Fibroblast of lung (primary cell): ENCODE results near the gene LPCAT1. TPM values are rescaled to one million over a fixed set of nuclear protein-coding genes. Genes with fewer than 3 reads are reported as not detected.

Experiments
- DNase-seq, 2 donors: peaks; one replicate each; pipeline versions ENCODE4 v3.0.0 to v3.0.0-alpha.2; 2010; ENCODE audit warnings: low read depth in 2 of 2
- H2AFZ ChIP-seq: 2 replicates; pipeline ENCODE4 v1.5.1; 2012; ENCODE audit warnings: low read length, control low read depth, inconsistent platforms
- H3K27ac ChIP-seq: 2 replicates; pipeline ENCODE4 v1.5.1; 2011; ENCODE audit warnings: low read length, control low read depth; ENCODE audit not compliant: insufficient read depth
- H3K27me3 ChIP-seq: 2 replicates; pipeline ENCODE4 v1.5.1; 2011; ENCODE audit warnings: mild to moderate bottlenecking, low read length; ENCODE audit not compliant: control insufficient read depth, insufficient read depth
- H3K36me3 ChIP-seq: 2 replicates; pipeline ENCODE4 v1.5.1; 2011; ENCODE audit warnings: low read length; ENCODE audit not compliant: control insufficient read depth, insufficient read depth
- H3K4me1 ChIP-seq: 2 replicates; pipeline ENCODE4 v1.5.1; 2011; ENCODE audit warnings: low read length; ENCODE audit not compliant: control insufficient read depth, insufficient read depth; ENCODE audit errors: extremely low read depth
- H3K4me2 ChIP-seq: 2 replicates; pipeline ENCODE4 v1.5.1; 2011; ENCODE audit warnings: low read length, control low read depth; ENCODE audit not compliant: insufficient read depth; ENCODE audit errors: extremely low read depth
- H3K4me3 ChIP-seq, 4 experiments: fragments of 200-600 bp in 1 of 4; sonication (generic) in 1 of 4; replicated peaks in 1 of 4; 2 replicates each; pipeline ENCODE4 v1.5.1; 2011 to 2016; ENCODE audit warnings: low read length in 4 of 4, low read depth in 3 of 4, mild to moderate bottlenecking in 3 of 4, control low read depth in 2 of 4, inconsistent platforms in 1 of 4, mixed read lengths in 1 of 4; ENCODE audit not compliant: insufficient read depth in 1 of 4; ENCODE audit errors: control extremely low read depth in 1 of 4
- H3K79me2 ChIP-seq: 2 replicates; pipeline ENCODE4 v1.5.1; 2012; ENCODE audit warnings: mild to moderate bottlenecking, low read length, inconsistent platforms; ENCODE audit not compliant: control insufficient read depth, insufficient read depth
- H3K9ac ChIP-seq: 2 replicates; pipeline ENCODE4 v1.5.1; 2011; ENCODE audit warnings: mild to moderate bottlenecking, low read length, control low read depth; ENCODE audit not compliant: insufficient read depth
- H3K9me3 ChIP-seq: 2 replicates; pipeline ENCODE4 v1.5.1; 2012; ENCODE audit warnings: low read depth, low read length; ENCODE audit not compliant: control insufficient read depth, insufficient read depth
- H4K20me1 ChIP-seq: 2 replicates; pipeline ENCODE4 v1.5.1; 2011; ENCODE audit warnings: low read length; ENCODE audit not compliant: control insufficient read depth, insufficient read depth; ENCODE audit errors: extremely low read depth
- CTCF ChIP-seq, 2 donors: IDR thresholded peaks in 1 of 2; conservative IDR thresholded peaks in 1 of 2; 1 replicate in 1 of 2; 2 replicates in 1 of 2; pipeline ENCODE4 v1.5.1; 2011 to 2012; ENCODE audit warnings: low read length in 2 of 2, control low read depth in 1 of 2, inconsistent platforms in 1 of 2, low read depth in 1 of 2, mild to moderate bottlenecking in 1 of 2
- EZH2 ChIP-seq: IDR thresholded peaks from 2 replicates; pipeline ENCODE4 v1.5.1; 2012; ENCODE audit warnings: low read length, control low read depth, mild to moderate bottlenecking; ENCODE audit errors: missing control alignments
- polyA plus RNA-seq, 2 donors: library from polyadenylated mRNA; depleted of rRNA in 1 of 2; stranded (reverse) in 1 of 2; unstranded in 1 of 2; fragments of >200 nt; gene quantifications; 2 replicates each; pipeline ENCODE4 v1.2.1, GENCODE V29; 2011 to 2012; ENCODE audit warnings: missing spikeins in 1 of 2
- total RNA-seq: library from RNA; depleted of rRNA; stranded (reverse); fragments of >200 nt; gene quantifications from 2 replicates; pipeline ENCODE4 v1.2.1, GENCODE V29; 2014

Gene LPCAT1
- total and polyA plus RNA-seq, 2 donors (not counting 1 experiment from before 2014, with no cell fraction given): 50.8 to 65.2 TPM

GRCh38 chr5:1524799-1525623, 1.3 kb upstream of the LPCAT1 start:
- Histone ChIP-seq H3K27me3 (peaks cover 2% of the 10 kb centered on the region), H3K9ac (no peak overlapping the region), H3K4me3 (no peak overlapping the region), H2AFZ (no peak overlapping the region), H4K20me1 (peaks cover 4% of the 10 kb centered on the region), H3K9me3 (no peaks in the 10 kb centered on the region), H3K27ac (no peak overlapping the region), H3K4me2 (no peak overlapping the region), H3K79me2 (peaks cover 30% of the 10 kb centered on the region), H3K36me3 (peaks cover 4% of the 10 kb centered on the region), H3K4me1 (peaks cover 10% of the 10 kb centered on the region)
- no peak for TF ChIP-seq EZH2
- no peak for TF ChIP-seq CTCF (conservative IDR thresholded peaks at IDR 0.05 in 1 of 2, IDR thresholded peaks at IDR 0.05 in 1 of 2; ENCODE audit: low read depth in 1 of 2, low read length in 2 of 2)
- no peak for DNase-seq

- H3K27me3 ChIP-seq: no peaks in the 10 kb centered on the region
- peaks cover 35% of the 10 kb centered on the region for H3K79me2 ChIP-seq
- H4K20me1 ChIP-seq: peaks cover 4% of the 10 kb centered on the region
- peak overlapping the region; percentile 82 for H3K9ac ChIP-seq
- H3K27ac ChIP-seq: peak overlapping the region; percentile 78
- H3K4me1 ChIP-seq: peaks cover 10% of the 10 kb centered on the region
- H2AFZ ChIP-seq: peak overlapping the region; percentile 2
- peak overlapping the region in 2 of 4 experiments; percentile 9 to 61 for H3K4me3 ChIP-seq
- DNase-seq: no peak
- H3K4me2 ChIP-seq: peak overlapping the region; percentile 28
- peaks cover 7% of the 10 kb centered on the region for H3K36me3 ChIP-seq
- TF ChIP-seq CTCF (conservative IDR thresholded peaks at IDR 0.05 in 1 of 2, IDR thresholded peaks at IDR 0.05 in 1 of 2; ENCODE audit: low read depth in 1 of 2, low read length in 2 of 2) (no peak), EZH2 (no peak)
- no peaks in the 10 kb centered on the region for H3K9me3 ChIP-seq
Measured at GRCh38 chr5:1524481-1524798, 680 bp upstream of the LPCAT1 start.

- DNase-seq: no peak
- H3K4me3 ChIP-seq: peak overlapping the region; percentile 16 to 86 (median 78)
- peaks cover 4% of the 10 kb centered on the region for H4K20me1 ChIP-seq
- H3K4me1 ChIP-seq: peaks cover 10% of the 10 kb centered on the region
- peak overlapping the region; percentile 82 for H3K9ac ChIP-seq
- H3K79me2 ChIP-seq: peaks cover 45% of the 10 kb centered on the region
- no peak for TF ChIP-seq EZH2
- no peak for TF ChIP-seq CTCF (conservative IDR thresholded peaks at IDR 0.05 in 1 of 2, IDR thresholded peaks at IDR 0.05 in 1 of 2; ENCODE audit: low read depth in 1 of 2, low read length in 2 of 2)
- H3K4me2 ChIP-seq: no peak overlapping the region
- no peaks in the 10 kb centered on the region for H3K9me3 ChIP-seq
- peaks cover 9% of the 10 kb centered on the region for H3K36me3 ChIP-seq
- H2AFZ ChIP-seq: no peak overlapping the region
- no peaks in the 10 kb centered on the region for H3K27me3 ChIP-seq
- H3K27ac ChIP-seq: peak overlapping the region; percentile 81
Measured at GRCh38 chr5:1523480-1523792, 324 bp downstream of the LPCAT1 start.
